K562 (cell line): ENCODE results near the gene ICA1. TPM values are rescaled to one million over a fixed set of nuclear protein-coding genes. Genes with fewer than 3 reads are reported as not detected.
"Not testable (repeated sequence)": the region's sequence is repeated elsewhere in the genome, so short reads cannot be mapped to it uniquely, and the experiment has no call there.

Source experiments
- ATAC-seq: fragments of 200-7000 bp; cut with Tn5 transposase; 3 replicates; pipeline ENCODE4 v1.9.1; 2020; ENCODE audit warnings: moderate library complexity
- BruUV-seq: library from RNA; stranded (reverse); fragments of 400-500 nt; replicated peaks from 2 replicates; lab custom pipeline; 2021; lab: Mats Ljungman, UMichigan
- CTCF ChIA-PET: fragments of 300-600 bp; formaldehyde crosslinking; extraction: SDS; loops from one replicate; lab custom pipeline; 2021; ENCODE audit warnings: low intra/inter-chr PET ratio; lab: Yijun Ruan, JAX
- POLR2A ChIA-PET: fragments of 300-600, 350-650 bp; sonication (Branson Sonifier 250); formaldehyde crosslinking; extraction: SDS; loops from one replicate; lab custom pipeline; 2021; ENCODE audit warnings: antibody characterized with exemption, inconsistent platforms; lab: Yijun Ruan, JAX
- DNase-seq, 4 experiments: peaks; one replicate each; pipeline versions ENCODE4 v3.0.0 to v3.0.0-alpha.2; 2011 to 2018; ENCODE audit warnings: low spot score in 3 of 4, mixed read lengths in 3 of 4; ENCODE audit errors: extremely low read depth in 1 of 4
- FAIRE-seq: peaks from 2 replicates; lab custom pipeline; 2011; peaks lifted over from hg19 to GRCh38; lab: Jason Lieb, UNC
- H2AFZ ChIP-seq: 2 replicates; pipeline ENCODE4 v1.6.0; 2011; ENCODE audit warnings: low read depth, low read length, control low read depth, inconsistent platforms
- H3K27ac ChIP-seq: fragments of 200-600 bp; 3 replicates; pipeline ENCODE4 v1.8.0; 2011; ENCODE audit warnings: low read depth, mild to moderate bottlenecking, control low read depth, inconsistent platforms, low read length, moderate library complexity, mixed read lengths; ENCODE audit errors: extremely low read depth
- H3K27me3 ChIP-seq, 2 experiments: fragments of 300-600 bp in 1 of 2; 2 replicates in 1 of 2; 3 replicates in 1 of 2; pipeline versions ENCODE4 v1.6.0 to v1.8.0; 2011; ENCODE audit warnings: inconsistent platforms in 2 of 2, low read length in 2 of 2, mild to moderate bottlenecking in 1 of 2, mixed read lengths in 1 of 2, moderate library complexity in 1 of 2; ENCODE audit not compliant: control insufficient read depth in 2 of 2, insufficient read depth in 2 of 2
- H3K36me3 ChIP-seq: fragments of 300-600 bp; 3 replicates; pipeline ENCODE4 v1.8.0; 2011; ENCODE audit warnings: mild to moderate bottlenecking, low read length, inconsistent platforms; ENCODE audit not compliant: control insufficient read depth, insufficient read depth
- H3K4me1 ChIP-seq, 2 experiments: fragments of 200-600 bp in 1 of 2; replicated peaks in 1 of 2; 2 replicates in 1 of 2; 3 replicates in 1 of 2; pipeline versions ENCODE4 v1.5.1 to v1.8.0; 2011; ENCODE audit warnings: inconsistent platforms in 2 of 2, low read length in 2 of 2, mild to moderate bottlenecking in 1 of 2, mixed read lengths in 1 of 2, moderate library complexity in 1 of 2; ENCODE audit not compliant: control insufficient read depth in 2 of 2, insufficient read depth in 2 of 2
- H3K4me2 ChIP-seq: 2 replicates; pipeline ENCODE4 v1.6.1; 2011; ENCODE audit warnings: low read length, control low read depth, inconsistent platforms, mixed read lengths; ENCODE audit not compliant: insufficient read depth
- H3K4me3 ChIP-seq: fragments of 200-600 bp; sonication (generic), shearing (Covaris generic); 2 replicates; pipeline ENCODE4 v1.5.1; 2016; ENCODE audit warnings: control low read depth, inconsistent platforms
- H3K79me2 ChIP-seq: fragments of 200-600 bp; 3 replicates; pipeline ENCODE4 v1.8.0; 2011; ENCODE audit warnings: low read length, inconsistent platforms; ENCODE audit not compliant: control insufficient read depth, insufficient read depth
- H3K9ac ChIP-seq, 2 experiments: 2 replicates each; pipeline versions ENCODE4 v1.6.0 to v1.6.1; 2011; ENCODE audit warnings: low read depth in 2 of 2, low read length in 2 of 2, control low read depth in 1 of 2, inconsistent platforms in 1 of 2, mild to moderate bottlenecking in 1 of 2, mixed read lengths in 1 of 2; ENCODE audit not compliant: insufficient read depth in 1 of 2
- H3K9me1 ChIP-seq: one replicate; pipeline ENCODE4 v1.6.0; 2011; ENCODE audit warnings: inconsistent platforms, mild to moderate bottlenecking, low read length, moderate library complexity; ENCODE audit not compliant: control insufficient read depth, insufficient read depth
- H3K9me3 ChIP-seq: replicated peaks from 2 replicates; pipeline ENCODE4 v1.5.1; 2011; ENCODE audit warnings: low read depth, low read length, inconsistent platforms; ENCODE audit not compliant: control insufficient read depth, insufficient read depth
- H4K20me1 ChIP-seq: replicated peaks from 2 replicates; pipeline ENCODE4 v1.6.1; 2011; ENCODE audit warnings: low read length, inconsistent platforms, mixed read lengths; ENCODE audit not compliant: control insufficient read depth, insufficient read depth
- HDGF ChIP-seq: fragments of 450-650 bp; IDR thresholded peaks from 2 replicates; pipeline ENCODE4 v1.6.1; 2016
- STAT6 ChIP-seq: sonication (generic); formaldehyde crosslinking; IDR thresholded peaks from 2 replicates; pipeline ENCODE4 v1.8.1; 2023; ENCODE audit warnings: mild to moderate bottlenecking, missing genetic modification reagents
- ZNF263 ChIP-seq: sonication (generic); formaldehyde crosslinking; IDR thresholded peaks from 2 replicates; pipeline ENCODE4 v1.8.0; 2022; ENCODE audit warnings: mild to moderate bottlenecking, missing genetic modification reagents, borderline replicate concordance
- ZNF717 ChIP-seq: fragments of 250-450 bp; sonication (Bioruptor Pico); IDR thresholded peaks from 2 replicates; pipeline ENCODE4 v1.5.0; 2021
- WGBS: fragments of 100-300 bp; shearing (Covaris generic); methylation state at CpG from one replicate; pipeline ENCODE4 v1.1.6; 2016; ENCODE audit warnings: low coverage, mixed read lengths; ENCODE audit not compliant: insufficient coverage; ENCODE audit errors: missing lambda C conversion rate; 5-methylcytosine and 5-hydroxymethylcytosine counted together
- in situ Hi-C: fragments of 300-500 bp; cut with MboI; formaldehyde crosslinking; loops from 4 replicates; pipeline ENCODE4 v1.15.0; 2018; ENCODE audit warnings: inconsistent platforms, mixed read lengths
- intact Hi-C: fragments of 100-400 bp; cut with micrococcal nuclease; formaldehyde crosslinking; loops from 2 replicates; pipeline ENCODE4 v1.14.2; 2022
- polyA plus RNA-seq, 8 experiments: library from polyadenylated mRNA; depleted of rRNA in 4 of 8; stranded (reverse) in 5 of 8; unstranded in 3 of 8; fragments of >200 nt; fragmentation: Nextera tagmentation in 2 of 8; fragmentation: Illumina TruSeq in 1 of 8; extraction: Ambion mirVana in 2 of 8; extraction: Trizol in 1 of 8; gene quantifications; 2 replicates each; pipeline versions ENCODE4 v1.2.1 to v1.2.3, GENCODE V29; 2011 to 2014; ENCODE audit warnings: inconsistent platforms in 1 of 8, missing spikeins in 1 of 8
- total RNA-seq, 7 experiments: library from RNA; depleted of rRNA in 6 of 7; stranded (reverse); fragments of >200 nt in 6 of 7; fragmentation: Illumina TruSeq in 2 of 7; extraction: Trizol in 2 of 7; gene quantifications; 2 replicates each; pipeline versions ENCODE4 v1.2.1 to v1.2.3, GENCODE V29; 2011 to 2021; ENCODE audit warnings: low replicate concordance in 1 of 7

ICA1 gene
- total and polyA plus RNA-seq, 9 of the 15 experiments (the other 6 are each of a cell fraction or from before 2014, with no cell fraction given) = 7.1 to 22.3 (median 16.4) TPM

DNA sequence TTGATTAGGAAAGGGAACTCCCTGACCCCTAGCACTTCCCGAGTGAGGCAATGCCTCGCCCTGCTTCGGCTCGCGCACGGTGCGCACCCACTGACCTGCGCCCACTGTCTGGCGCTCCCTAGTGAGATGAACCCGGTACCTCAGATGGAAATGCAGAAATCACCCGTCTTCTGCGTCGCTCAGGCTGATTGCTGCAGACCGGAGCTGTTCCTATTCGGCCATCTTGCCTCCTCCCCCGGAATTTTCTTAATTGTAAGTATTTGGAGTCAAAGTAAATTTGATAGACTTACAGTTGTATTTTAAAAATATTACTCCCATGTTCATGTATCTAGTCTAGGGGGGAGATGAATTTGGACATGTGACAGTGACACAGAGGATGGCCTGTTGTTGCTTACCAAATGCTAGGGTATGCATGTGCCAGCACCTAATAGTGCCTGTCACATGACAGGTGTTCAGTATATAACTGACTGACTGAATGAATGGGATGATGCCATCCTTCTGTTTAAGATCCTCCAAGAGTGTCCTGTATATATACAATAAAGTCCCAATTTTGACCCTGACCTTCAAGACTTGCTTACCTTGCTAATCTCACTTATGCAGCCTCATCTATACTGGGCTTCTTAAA is 42.0 kb upstream of the ICA1 start (continued):
- 0 out of 2 replicates have a peak, but pooled peaks have one; percentile 56 for TF ChIP-seq ZNF717
- TF ChIP-seq STAT6 (CRISPR knock-in tag) = no peak
- no peak for TF ChIP-seq HDGF
- TF ChIP-seq ZNF263 = no peak
- TF ChIP-seq, all 486 proteins: peak for 69

DNA sequence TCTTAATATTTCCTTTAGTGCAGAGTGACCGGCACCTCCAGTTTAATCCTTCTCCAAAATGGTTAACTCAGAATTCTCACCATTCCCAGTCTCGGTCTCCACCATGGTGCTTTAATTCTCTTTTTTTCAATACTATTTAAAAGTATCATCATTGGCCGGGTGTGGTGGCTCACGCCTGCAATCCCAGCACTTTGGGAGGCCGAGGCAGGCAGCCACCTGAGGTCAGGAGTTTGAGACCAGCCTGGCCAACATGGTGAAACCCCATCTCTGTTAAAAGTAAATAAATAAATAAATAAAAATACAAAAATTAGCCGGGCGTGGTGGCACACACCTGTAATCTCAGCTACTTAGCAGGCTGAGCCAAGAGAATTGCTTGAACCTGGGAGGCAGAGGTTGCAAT is 35.1 kb upstream of the ICA1 start:
- H3K4me3 ChIP-seq, H3K9ac ChIP-seq, BruUV-seq, H3K9me3 ChIP-seq, CTCF ChIA-PET, H3K4me2 ChIP-seq, H3K9me1 ChIP-seq, H3K27ac ChIP-seq, H4K20me1 ChIP-seq, DNase-seq, ATAC-seq, H3K79me2 ChIP-seq, FAIRE-seq, H3K27me3 ChIP-seq, H3K4me1 ChIP-seq, H3K36me3 ChIP-seq: not testable (repeated sequence)
- WGBS = 61% methylated on average over 7 of the region's 7 CpGs
- POLR2A ChIA-PET = interaction anchor here (1.4 kb wide), 1 partner anchor 99 kb away, joined by 3 read pairs; no protein-coding TSS in a partner anchor
- in situ Hi-C loops (loop anchor here (10.0 to 25.0 kb wide), 3 partner anchors 872 to 1335 kb away; no protein-coding TSS in a partner anchor), intact Hi-C loops (loop anchor here (2.0 to 10.0 kb wide), 12 partner anchors 70 to 1330 kb away; partner anchors contain the start of gene UMAD1)
- peak overlapping the region; percentile 80; the same call in 1 of the 2 replicates for H2AFZ ChIP-seq
